HG03354 (cell line): Measurements from ENCODE around the gene ZNF516.
"Not testable (repeated sequence)": the region's sequence is repeated elsewhere in the genome, so short reads cannot be mapped to it uniquely, and the experiment has no call there.

ENCODE experiments used
- ATAC-seq: cut with Tn5 transposase; IDR thresholded peaks from one replicate; pipeline ENCODE4 v1.9.1; 2021; ENCODE audit warnings: mild to moderate bottlenecking; ENCODE audit not compliant: unreplicated experiment, poor library complexity, severe bottlenecking

Gene ZNF516

DNA sequence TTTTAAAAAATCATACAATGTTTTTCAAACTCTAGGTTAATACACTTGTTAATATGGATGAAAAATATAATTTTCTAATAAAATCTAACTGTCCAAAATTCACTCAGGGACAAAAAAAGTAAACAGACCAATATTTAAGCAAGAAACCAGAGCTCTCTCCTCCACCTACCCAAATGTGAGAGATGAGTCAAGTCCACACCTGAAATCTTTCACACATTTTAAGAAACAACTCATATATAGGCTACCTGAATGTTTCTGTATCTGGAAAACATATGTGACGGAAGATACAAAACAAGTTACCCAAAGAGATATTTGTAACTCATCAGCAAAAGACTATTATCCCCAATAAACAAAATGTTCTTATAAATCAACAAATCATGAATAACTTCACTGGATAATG, 20.2 kb downstream of the ZNF516 start:
- no peak for ATAC-seq

DNA sequence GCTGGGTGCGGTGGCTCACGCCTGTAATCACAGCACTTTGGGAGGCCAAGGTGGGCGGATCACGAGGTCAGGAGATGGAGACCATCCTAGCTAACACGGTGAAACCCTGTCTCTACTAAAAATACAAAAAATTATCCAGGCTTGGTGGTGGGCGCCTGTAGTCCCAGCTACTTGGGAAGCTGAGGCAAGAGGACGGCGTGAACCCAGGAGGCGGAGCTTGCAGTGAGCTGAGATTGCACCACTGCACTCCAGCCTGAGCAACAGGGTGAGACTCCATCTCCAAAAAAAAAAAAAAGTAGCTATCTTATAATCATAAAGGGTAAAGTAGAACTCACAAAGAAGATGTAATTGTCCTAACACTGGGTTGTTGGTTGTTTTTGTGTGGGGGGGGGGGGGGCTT, 21.5 kb downstream of the ZNF516 start:
- ATAC-seq, result not testable (repeated sequence)

DNA sequence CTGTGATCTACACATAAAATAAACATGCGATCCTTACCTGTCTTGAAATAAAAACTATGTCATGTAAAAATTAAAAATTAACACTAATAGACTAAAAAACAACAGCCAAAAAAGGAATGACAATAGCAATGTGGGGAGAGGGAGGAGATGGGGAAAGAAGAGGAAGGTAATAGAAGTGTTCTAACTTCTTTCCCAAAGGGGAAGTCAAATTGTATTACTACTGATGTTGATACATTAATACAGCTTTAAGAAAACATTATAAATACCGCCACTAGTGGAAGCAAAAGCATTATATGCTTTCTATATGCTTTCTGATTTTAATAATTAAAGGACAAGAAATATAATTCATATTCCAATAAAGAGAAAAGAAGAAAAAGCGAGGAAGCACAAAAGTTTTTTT, 22.2 kb downstream of the ZNF516 start:
- no peak for ATAC-seq

DNA sequence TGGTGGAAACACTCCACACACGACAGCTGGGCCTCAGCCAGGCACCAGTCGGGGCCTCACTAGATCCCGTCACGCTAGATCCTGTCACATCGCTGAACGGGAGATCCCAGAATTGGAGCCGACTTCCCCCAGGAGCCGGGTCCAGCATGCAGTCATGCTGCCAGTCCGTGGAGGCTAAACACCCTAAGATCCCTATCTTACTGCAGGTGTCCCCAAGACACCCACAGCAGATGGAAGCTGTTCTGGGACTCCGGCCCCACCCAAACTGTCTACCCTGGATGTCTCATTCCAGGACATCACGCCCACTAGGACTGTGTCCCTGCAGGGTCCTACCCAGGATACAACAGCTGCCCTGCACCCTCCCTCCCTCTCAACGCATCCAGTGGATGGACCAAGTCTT, 23.4 kb downstream of the ZNF516 start:
- no peak for ATAC-seq

DNA sequence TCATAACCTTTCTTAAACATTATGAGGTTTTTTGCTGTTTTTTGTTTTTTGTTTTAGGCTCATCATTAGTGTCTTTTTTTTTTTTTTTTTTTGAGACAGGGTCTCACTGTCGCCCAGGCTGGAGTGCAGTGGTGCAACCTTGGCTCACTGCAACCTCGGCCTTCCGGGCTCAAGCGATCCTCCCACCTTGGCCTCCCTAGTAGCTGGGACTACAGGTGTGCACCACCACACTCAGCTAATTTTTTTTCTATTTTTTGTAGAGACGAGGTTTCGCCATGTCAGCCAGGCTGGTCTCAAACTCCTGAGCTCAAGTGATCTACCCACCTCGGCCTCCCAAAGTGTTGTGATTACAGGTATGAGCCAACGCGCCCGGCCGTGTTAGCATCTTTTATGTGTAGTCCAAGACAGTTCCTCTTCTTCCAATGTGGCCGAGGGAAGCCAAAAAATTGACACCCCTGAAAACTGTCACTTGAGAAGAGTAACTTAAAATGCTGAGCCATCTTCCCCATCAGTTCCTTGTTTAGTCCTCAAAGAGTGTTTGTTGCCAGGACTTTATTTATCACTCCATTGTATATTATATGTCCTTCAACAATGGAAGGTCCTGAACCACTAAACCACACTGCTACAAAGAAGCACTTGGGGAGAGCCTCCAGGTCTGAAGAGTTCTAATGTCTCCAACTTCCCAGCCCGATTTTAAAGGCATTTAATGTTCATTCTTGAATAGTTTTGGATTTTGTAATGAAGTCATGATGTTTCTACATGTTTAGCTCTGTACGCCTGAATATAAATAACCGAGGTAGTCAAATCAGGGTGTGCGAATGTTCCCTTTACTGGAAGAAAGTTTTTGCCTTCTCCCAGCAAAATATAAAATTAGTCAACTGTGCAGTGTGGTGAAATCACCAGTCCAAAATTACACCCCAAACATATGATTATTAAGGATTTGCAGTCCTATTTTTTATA, 26.4 kb downstream of the ZNF516 start:
- no peak for ATAC-seq

DNA sequence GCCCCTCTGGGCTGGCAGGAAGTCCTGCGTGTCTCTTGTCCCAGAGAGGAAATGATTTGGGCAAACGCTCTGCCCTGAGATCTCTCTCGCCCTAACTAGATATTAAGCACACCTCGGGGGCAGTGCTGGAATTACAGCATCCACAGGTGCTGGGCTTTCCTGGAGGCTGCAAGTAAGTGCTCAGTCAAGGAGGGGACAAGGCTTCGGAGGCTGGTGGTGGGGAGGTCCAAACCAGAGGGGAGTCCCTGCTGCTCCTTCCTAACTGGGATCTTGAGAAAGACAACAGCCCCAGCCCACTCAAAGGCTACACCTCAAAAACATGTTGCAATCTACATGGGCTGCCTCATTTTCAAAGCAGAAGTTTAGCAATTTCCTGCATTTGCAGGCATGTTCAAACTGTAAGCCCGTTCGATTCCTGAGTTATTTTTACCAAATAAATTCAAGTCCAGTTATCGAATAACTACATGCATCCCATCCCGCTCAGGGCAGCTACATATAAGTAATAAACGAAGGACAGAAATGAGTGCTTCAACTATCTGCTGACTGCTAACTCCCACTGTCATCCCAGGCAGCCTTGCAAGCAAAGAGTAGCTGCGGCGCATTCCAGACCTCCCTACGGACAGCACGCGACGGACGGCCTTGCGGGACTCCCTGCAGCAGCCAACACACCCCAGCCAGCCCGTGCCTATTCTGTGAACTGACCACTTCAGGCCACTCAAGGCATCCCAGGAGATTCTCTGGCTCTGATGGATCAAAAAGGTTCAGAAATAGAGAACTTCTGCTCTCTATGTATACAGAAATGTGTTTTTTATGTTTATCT, 27.5 kb downstream of the ZNF516 start:
- ATAC-seq, result peak; percentile 61

DNA sequence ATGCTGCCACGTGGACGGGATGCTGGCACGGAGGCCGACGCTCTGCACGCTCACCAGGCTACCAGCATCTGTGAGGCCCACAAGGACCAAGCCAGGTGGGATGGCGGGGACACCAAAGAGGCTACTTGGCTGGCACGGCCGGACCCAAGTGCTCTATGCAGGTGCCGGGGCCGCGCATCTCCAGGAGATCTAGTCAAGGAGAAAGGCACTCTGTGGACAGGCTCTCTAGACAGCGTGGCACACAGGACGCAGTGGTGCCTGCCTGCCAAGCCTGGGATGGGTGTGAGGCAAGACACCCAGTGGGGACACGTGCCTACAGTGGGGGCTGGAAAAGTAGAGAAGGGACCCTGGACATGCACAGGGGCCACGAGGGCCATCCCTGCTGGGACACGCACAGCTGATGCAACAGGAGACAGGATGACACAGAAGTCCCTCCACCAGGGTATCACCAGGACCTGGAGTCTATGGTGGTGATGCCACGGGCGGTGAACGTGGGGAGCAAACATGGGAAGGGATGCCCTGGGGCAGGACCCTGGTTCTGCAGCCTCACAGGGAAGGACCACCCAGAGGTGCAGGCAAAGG, 28.5 kb downstream of the ZNF516 start:
- no peak for ATAC-seq

DNA sequence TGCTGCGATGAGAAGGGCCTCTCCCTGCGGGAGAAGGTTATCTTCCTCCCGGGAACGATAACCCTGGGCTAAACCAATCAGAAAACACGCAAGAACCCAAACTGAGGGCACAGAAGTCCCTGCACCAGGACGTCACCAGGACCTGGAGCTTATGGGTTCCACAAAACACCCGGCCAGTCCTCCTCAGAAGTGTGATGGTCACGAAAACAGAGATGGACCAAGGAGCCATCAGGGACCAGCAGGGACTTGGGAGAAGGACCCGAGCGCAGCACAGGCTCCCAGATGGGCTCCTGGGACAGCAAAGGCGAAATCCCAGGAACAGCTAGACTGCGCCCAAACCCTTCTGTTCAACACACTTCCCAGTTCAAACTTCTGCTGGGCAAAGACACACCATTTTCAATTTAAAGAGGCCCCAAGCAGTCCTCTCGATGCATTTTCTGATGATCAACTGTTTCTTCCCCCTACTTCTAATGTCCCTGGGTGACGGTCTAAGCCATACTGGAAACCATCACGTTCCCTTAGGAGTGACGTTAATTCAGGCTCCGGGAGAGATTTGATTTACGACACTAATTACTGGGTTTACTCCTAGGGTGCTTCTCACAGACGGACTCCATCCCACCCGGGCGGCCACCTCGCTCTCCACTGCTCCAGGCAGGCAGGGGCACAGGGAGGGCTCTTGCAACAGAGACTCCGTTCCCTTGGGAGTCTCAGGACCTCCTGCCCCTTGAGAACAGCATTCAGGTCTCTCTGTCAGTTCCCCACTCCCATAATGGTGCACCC, 29.2 kb downstream of the ZNF516 start:
- no peak for ATAC-seq

DNA sequence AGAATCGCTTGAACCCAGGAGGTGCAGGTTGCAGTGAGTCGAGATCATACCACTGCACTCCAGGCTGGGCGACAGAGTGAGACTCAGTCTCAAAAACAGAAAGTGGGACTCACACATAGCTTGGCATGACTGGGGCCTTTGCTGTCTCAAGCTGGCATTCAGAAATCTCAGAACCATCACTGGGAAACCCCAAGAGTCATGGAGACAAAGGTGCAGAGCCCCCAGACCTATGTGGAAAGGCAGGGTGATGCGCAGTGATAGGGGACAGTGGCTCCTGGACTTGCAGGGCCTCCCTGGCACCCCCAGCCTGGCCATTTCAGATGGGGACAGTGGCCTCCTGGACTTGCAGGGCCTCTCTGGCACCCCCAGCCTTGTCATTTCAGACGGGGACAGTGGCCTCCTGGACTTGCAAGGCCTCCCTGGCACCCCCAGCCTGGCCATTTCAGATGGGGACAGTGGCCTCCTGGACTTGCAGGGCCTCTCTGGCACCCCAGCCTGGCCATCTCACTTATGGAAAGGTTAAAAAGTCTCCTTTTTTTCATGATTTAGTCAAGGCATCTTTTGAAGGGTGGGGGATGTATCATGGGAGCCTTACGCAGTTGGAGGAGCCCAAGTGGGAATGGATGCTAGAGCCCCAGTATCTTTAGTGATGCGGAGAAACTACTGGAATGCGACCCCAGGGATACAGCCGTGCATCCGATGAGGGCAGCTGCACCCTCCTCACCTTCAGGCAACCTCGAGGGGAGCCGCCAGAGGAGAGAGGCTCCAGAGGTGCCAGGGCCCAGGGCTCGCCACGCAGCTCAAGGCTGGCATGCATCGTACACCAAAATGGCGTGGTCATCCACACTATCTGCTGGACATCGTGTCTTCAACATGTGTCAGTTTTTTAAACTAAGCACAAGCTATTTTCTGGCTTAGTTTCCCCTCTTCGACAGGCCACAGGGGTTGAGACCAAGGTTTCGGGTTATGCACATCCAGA, 30.5 kb downstream of the ZNF516 start:
- no peak for ATAC-seq

DNA sequence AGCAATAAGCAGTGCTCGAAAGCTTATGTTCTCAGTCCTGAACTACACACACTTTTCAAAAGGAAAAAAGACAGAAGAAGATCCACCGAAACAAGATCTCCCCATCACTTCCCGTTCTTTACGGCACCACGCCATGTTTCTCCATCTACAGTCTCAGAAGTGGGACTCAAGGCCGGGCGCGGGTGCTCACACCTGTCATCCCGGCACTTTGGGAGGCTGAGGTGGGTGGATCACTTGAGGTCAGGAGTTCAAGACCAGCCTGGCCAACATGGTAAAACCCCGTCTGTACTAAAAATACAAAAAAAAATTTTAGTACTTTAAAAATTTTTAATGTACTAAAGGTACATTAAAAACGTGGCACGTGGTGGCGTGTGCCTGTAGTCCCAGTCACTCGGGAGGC, 31.2 kb downstream of the ZNF516 start:
- no peak for ATAC-seq

DNA sequence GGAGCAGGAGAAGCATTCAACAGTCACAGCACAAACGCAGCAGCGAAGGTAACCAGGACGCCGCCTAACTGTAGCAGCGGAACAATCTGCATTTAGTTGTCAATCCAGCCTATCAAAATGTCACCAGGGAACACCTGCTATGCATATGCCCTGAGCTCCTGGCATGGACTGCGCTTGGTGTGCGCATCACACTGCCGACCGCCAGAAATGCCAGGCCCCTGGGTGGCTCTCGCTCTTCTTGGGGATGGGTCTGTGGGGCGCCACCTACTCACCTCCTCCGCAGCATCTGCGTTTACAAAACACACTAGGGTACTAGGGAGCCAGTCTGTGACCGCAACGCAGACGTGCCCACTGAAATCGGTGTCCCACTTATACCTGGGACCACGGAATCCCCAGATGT, 31.7 kb downstream of the ZNF516 start:
- no peak for ATAC-seq

DNA sequence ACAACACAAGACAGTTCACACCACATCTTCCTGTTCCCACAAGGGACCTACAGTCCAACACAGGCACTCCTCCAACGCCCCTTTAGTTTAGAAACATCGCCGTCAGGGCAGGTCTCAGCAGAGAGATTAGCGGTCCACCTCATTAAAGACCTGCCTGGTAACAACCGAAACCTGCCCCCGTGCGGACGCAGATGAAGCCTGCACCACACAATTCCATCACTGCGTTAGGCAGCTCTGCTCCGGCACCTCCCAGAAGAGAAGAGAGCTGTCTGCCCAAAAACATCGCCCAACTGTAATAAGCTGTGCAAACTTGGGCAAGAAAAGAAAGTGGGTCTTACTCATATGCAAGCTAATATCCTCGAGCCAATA, 32.7 kb downstream of the ZNF516 start:
- ATAC-seq, result no peak

DNA sequence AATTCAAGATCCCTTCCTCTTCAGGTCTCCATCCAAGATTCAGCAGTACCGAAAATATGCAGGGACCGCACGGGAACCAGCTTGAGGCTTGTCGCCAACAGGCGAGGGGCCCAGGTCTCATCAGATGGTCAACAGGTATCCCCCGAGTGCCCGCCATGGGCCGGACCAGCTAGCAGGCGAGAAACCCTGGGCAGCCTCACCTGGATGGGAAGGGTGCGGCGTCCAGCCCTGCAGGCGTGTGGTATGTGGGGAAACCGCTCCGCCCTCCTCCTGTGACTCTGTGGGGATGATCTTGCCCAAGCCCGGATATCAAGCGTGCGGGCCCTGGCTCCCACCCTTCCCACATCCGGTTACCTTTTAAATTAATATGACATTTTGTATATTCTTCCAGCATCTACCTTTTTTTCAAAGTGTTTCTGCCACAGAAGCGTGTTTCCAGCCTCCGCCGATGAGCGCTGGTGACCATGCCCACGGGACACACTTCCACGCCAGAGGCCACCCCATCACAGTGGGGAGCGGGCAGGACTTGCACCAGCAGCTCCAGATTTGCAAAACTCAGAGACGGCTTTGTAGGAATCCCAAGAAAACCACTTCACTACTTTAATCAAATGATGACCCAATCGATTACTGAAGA, 33.2 kb downstream of the ZNF516 start:
- no peak for ATAC-seq

DNA sequence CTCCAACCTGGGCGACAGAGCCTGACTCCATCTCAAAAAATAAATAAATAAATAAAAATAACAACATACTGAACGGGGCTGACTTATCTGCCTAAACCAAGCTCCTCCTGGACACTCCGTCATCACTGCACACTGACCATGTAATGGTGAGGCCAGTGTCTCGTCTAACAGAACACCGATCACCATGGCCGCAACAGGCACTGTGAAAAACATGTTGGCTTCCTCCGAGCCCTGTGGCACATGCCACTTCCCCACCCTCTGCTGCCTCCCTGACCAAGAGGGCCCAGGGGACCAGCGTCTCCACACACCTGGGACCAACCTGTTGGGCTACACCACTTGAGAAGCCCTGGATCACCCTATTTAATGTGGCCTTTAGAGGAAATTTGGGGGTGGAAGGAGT, 33.9 kb downstream of the ZNF516 start:
- no peak for ATAC-seq

DNA sequence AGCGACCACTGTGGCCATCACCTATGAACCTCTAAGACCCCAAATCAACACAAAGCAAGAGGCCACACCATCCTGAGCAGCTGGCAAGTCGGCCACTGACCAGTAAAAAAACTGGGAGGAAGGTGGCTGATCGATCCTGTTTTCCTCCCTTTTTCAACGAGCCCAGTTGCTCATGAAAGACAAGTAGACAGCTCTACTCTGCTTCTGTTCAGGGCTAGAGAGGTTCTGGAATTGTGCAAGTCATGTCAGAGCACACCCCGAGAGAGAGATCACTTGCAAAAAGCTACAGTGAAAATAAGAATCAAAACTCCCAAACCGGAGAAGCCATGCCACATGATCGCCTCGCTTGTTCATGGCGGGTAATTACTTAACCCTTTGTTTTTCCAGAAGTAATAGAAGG, 34.6 kb downstream of the ZNF516 start:
- ATAC-seq, result no peak

DNA sequence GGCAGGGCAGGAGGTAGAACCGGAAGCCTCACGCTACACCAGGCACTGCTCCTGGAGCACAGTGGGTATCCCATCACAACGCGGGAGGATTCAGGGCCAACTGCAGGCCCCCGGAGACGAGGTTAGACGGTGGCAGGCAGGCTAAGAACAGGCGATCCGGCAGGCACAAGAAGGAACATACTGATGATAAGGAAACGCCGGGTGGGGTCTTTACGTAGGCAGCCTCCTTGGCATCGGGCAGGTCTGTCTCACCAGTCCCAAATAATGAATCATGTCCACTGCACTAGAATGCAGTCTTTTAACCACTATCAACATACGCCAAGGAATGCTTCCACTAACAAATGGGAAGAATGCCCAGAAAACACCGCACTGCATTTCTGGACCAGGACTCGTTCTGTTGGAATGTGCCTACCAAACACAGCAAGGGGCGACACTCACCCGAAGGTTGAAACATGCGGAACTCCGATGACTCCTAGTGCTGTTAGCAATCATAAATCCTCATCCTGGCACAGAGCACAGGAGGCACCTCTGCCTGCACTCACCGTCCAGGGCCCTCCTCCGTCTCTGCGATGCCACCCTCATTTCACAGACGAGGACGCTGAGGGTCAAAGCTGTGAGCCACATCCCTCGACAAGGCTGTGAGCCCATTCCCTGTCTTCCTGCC, 35.2 kb downstream of the ZNF516 start:
- ATAC-seq, result no peak

DNA sequence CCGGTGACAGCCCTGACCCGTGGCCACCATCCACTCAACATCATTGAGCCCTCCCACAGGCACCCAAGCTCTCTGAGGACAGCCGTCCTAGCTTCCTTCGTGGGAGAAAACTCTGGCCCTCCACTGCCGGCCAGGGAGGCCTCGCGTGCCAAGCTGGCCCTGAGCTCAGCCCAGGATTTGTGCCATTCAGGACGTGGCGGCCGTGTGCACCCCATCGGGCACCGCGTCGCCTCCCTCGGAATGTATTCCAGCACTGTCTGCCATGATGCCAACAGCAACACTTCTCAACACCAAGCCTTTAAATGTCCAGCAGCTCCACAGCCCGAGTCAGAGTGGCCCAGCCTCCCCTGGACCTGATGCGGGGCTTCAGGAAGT, 35.7 kb downstream of the ZNF516 start:
- no peak for ATAC-seq
